ENCODE results near the gene FCHO2. TPM values are rescaled to one million over a fixed set of nuclear protein-coding genes. Genes with fewer than 3 reads are reported as not detected.
"Not testable (repeated sequence)": the region's sequence is repeated elsewhere in the genome, so short reads cannot be mapped to it uniquely, and the experiment has no call there.

The FCHO2 gene
- total RNA-seq, 2 donors from 2014 or later, result 5.9 to 18.2 TPM

GRCh38 chr5:72999916-73000315, 44.1 kb downstream of the FCHO2 start:
- no peaks in the 10 kb centered on the region for H3K27me3 ChIP-seq
- no peaks in the 10 kb centered on the region for H3K36me3 ChIP-seq (replicated peaks in 1 of 2; ENCODE audit: insufficient read depth in 1 of 2, low read depth in 2 of 2)
- no peak for ATAC-seq
- no peaks in the 10 kb centered on the region for H3K9me3 ChIP-seq
- WGBS, 2 donors, result 75 to 76% methylated on average over 4 of the region's 4 CpGs
- H3K4me3 ChIP-seq, result no peak overlapping the region
- TF ChIP-seq POLR2A (IDR thresholded peaks at IDR 0.05) (no peak), CTCF (IDR thresholded peaks at IDR 0.05) (no peak)
- intact Hi-C loops (cut with DNase I), result no loop called here
- DNase-seq, result no peak
- no peaks in the 10 kb centered on the region for H3K4me1 ChIP-seq
- H3K27ac ChIP-seq, result no peak overlapping the region

- Histone ChIP-seq H3K9me3 (no peaks in the 10 kb centered on the region), H3K27me3 (no peaks in the 10 kb centered on the region), H3K36me3 (replicated peaks in 1 of 2; ENCODE audit: insufficient read depth in 1 of 2, low read depth in 2 of 2) (no peaks in the 10 kb centered on the region), H3K27ac (no peak overlapping the region), H3K4me3 (no peak overlapping the region), H3K4me1 (no peaks in the 10 kb centered on the region)
- intact Hi-C loops (cut with DNase I), result no loop called here
- 83 to 85% methylated on average over 3 of the region's 3 CpGs for WGBS, 2 donors
- TF ChIP-seq CTCF (IDR thresholded peaks at IDR 0.05) (no peak), POLR2A (IDR thresholded peaks at IDR 0.05) (no peak)
- DNase-seq (no peak), ATAC-seq (no peak)
Observed at GRCh38 chr5:73005886-73006285, 50.0 kb downstream of the FCHO2 start.

GRCh38 chr5:73007051-73007450, 51.2 kb downstream of the FCHO2 start:
- no peak overlapping the region for H3K27ac ChIP-seq

DNA sequence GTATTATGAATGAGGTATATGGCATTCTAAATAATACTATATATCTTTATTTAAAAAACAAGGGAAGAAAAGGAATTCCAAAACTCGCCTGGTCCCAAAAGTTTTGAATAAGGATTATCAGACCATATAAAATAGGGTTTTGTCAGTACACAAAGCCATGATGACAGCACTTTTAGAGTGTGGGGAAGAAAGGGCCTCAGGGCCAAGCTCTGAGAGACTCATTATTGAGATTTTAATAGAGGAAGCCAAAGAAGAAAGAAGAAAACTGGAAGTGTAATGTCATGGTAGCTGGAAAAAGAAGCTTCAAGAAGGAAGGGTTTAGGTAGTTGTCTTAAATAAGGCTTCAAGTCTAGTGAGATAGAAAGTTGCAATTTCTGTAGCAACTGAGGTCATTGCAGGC, 53.0 kb downstream of the FCHO2 start:
- no peaks in the 10 kb centered on the region for H3K9me3 ChIP-seq
- 96 to 97% methylated on average over 1 of the region's 1 CpG for WGBS, 2 donors
- H3K27ac ChIP-seq, result no peak overlapping the region
- no peak overlapping the region for H3K4me3 ChIP-seq
- intact Hi-C loops (cut with DNase I), result no loop called here
- no peaks in the 10 kb centered on the region for H3K36me3 ChIP-seq (replicated peaks in 1 of 2; ENCODE audit: insufficient read depth in 1 of 2, low read depth in 2 of 2)
- no peak for TF ChIP-seq CTCF (IDR thresholded peaks at IDR 0.05)
- no peak for TF ChIP-seq POLR2A (IDR thresholded peaks at IDR 0.05)
- H3K27me3 ChIP-seq, result no peaks in the 10 kb centered on the region
- DNase-seq, result no peak
- H3K4me1 ChIP-seq, result no peaks in the 10 kb centered on the region
- no peak for ATAC-seq

More at GRCh38 chr5:73007051-73007450, 51.2 kb downstream of the FCHO2 start:
- no peak for TF ChIP-seq CTCF (IDR thresholded peaks at IDR 0.05)
- no peak for TF ChIP-seq POLR2A (IDR thresholded peaks at IDR 0.05)
- Histone ChIP-seq H3K27me3 (no peaks in the 10 kb centered on the region), H3K9me3 (no peaks in the 10 kb centered on the region), H3K36me3 (replicated peaks in 1 of 2; ENCODE audit: insufficient read depth in 1 of 2, low read depth in 2 of 2) (no peaks in the 10 kb centered on the region), H3K4me1 (no peaks in the 10 kb centered on the region), H3K4me3 (no peak overlapping the region)
- no peak for ATAC-seq
- intact Hi-C loops (cut with DNase I), result no loop called here
- 96 to 97% methylated on average over 4 of the region's 4 CpGs for WGBS, 2 donors
- DNase-seq, result no peak

GRCh38 chr5:73011612-73012011, 55.8 kb downstream of the FCHO2 start:
- ATAC-seq; intact Hi-C loops (cut with DNase I); H3K9me3 ChIP-seq; H3K4me3 ChIP-seq; H3K36me3 ChIP-seq (replicated peaks in 1 of 2; ENCODE audit: insufficient read depth in 1 of 2, low read depth in 2 of 2); H3K27me3 ChIP-seq; H3K4me1 ChIP-seq; DNase-seq; H3K27ac ChIP-seq: not testable (repeated sequence)
- WGBS, 2 donors, result 97% methylated on average over 9 of the region's 9 CpGs

All from body of pancreas (tissue), 4 donors.